Measurements from ENCODE around the gene SLC9A3. TPM values are rescaled to one million over a fixed set of nuclear protein-coding genes. Genes with fewer than 3 reads are reported as not detected.

The SLC9A3 gene
- total and polyA plus RNA-seq, 8 donors, result 0.60 to 1.9 (median 0.95) TPM

- H3K4me1 ChIP-seq, result no peaks in the 10 kb centered on the region
- no peak for TF ChIP-seq CTCF (IDR thresholded peaks at IDR 0.05)
- H3K36me3 ChIP-seq, result no peaks in the 10 kb centered on the region
- intact Hi-C loops (cut with DNase I), result no loop called here
- peaks cover 0 to 5% (median 0%) of the 10 kb centered on the region in 4 donors for H3K27me3 ChIP-seq
- WGBS, 2 donors, result 62 to 63% methylated on average over 41 of the region's 41 CpGs
- peak in 1 of 6 donors; percentile 43 for DNase-seq
- FAIRE-seq, result no peak
- no peak overlapping the region for H3K4me3 ChIP-seq
- ATAC-seq, result no peak
- H3K9me3 ChIP-seq, result no peaks in the 10 kb centered on the region
- H3K27ac ChIP-seq, result no peak overlapping the region
Observed at GRCh38 chr5:501105-501830, 23.0 kb downstream of the SLC9A3 start.

GRCh38 chr5:500491-500890 is 23.8 kb downstream of the SLC9A3 start:
- Histone ChIP-seq H3K36me3 (no peaks in the 10 kb centered on the region), H3K27me3 (peaks cover 0 to 5% (median 0%) of the 10 kb centered on the region in 4 donors), H3K4me1 (no peaks in the 10 kb centered on the region), H3K4me3 (no peak overlapping the region), H3K27ac (no peak overlapping the region), H3K9me3 (no peaks in the 10 kb centered on the region)
- 84 to 85% methylated on average over 10 of the region's 10 CpGs for WGBS, 2 donors
- no peak for FAIRE-seq
- TF ChIP-seq CTCF (IDR thresholded peaks at IDR 0.05), result no peak
- intact Hi-C loops (cut with DNase I), result no loop called here
- no peak for ATAC-seq
- peak in 1 of 6 donors; percentile 68 for DNase-seq

GRCh38 chr5:499233-500209 is 24.7 kb downstream of the SLC9A3 start:
- Histone ChIP-seq H3K36me3 (no peaks in the 10 kb centered on the region), H3K27ac (no peak overlapping the region), H3K9me3 (no peaks in the 10 kb centered on the region), H3K4me1 (no peaks in the 10 kb centered on the region), H3K27me3 (peaks cover 0 to 5% (median 0%) of the 10 kb centered on the region in 4 donors), H3K4me3 (no peak overlapping the region)
- no peak for TF ChIP-seq CTCF (IDR thresholded peaks at IDR 0.05)
- intact Hi-C loops (cut with DNase I), result no loop called here
- WGBS, 2 donors, result 81 to 85% methylated on average over 32 of the region's 32 CpGs
- FAIRE-seq (no peak), DNase-seq (peak in 1 of 6 donors; percentile 53), ATAC-seq (no peak)

GRCh38 chr5:497871-498509 is 26.3 kb downstream of the SLC9A3 start:
- Histone ChIP-seq H3K9me3 (no peaks in the 10 kb centered on the region), H3K4me3 (no peak overlapping the region), H3K4me1 (no peaks in the 10 kb centered on the region), H3K27ac (no peak overlapping the region), H3K36me3 (no peaks in the 10 kb centered on the region), H3K27me3 (peaks cover 0 to 5% (median 0%) of the 10 kb centered on the region in 4 donors)
- DNase-seq (peak in 1 of 6 donors; percentile 44), FAIRE-seq (no peak), ATAC-seq (no peak)
- TF ChIP-seq CTCF (IDR thresholded peaks at IDR 0.05), result no peak
- intact Hi-C loops (cut with DNase I), result no loop called here
- WGBS, 2 donors, result 64 to 66% methylated on average over 39 to 40 of the region's 40 CpGs

Measured in pancreas (tissue), 10 donors.